Tibial artery (tissue), 4 donors: ENCODE results near the gene LIMK2.
A peak's percentile ranks its signal among the peaks of the same experiment; 100 is the strongest.

Experiments used
- DNase-seq, 2 donors: peaks; one replicate each; pipeline ENCODE4 v3.0.0-alpha.2; 2019
- H3K27ac ChIP-seq, 2 donors: fragments of 200-600 bp; sonication (generic) in 1 of 2; 1 replicate in 1 of 2; 2 replicates in 1 of 2; pipeline ENCODE4 v1.5.1; 2018 to 2019; ENCODE audit warnings: mild to moderate bottlenecking in 1 of 2
- H3K27me3 ChIP-seq, 2 donors: fragments of 200-600 bp; sonication (generic) in 1 of 2; one replicate each; pipeline versions ENCODE4 v1.5.1 to v1.6.0; 2016 to 2019
- H3K36me3 ChIP-seq, 3 donors: fragments of 200-600 bp; sonication (generic) in 2 of 3; one replicate each; pipeline ENCODE4 v1.5.1; 2016 to 2019; ENCODE audit warnings: mild to moderate bottlenecking in 2 of 3
- H3K4me1 ChIP-seq, 4 donors: fragments of 200-600 bp; sonication (generic) in 2 of 4; 1 replicate in 3 of 4; 2 replicates in 1 of 4; pipeline ENCODE4 v1.5.1; 2016 to 2019
- H3K4me3 ChIP-seq, 2 donors: fragments of 200-600 bp; sonication (generic) in 1 of 2; 1 replicate in 1 of 2; 2 replicates in 1 of 2; pipeline ENCODE4 v1.5.1; 2018 to 2019; ENCODE audit warnings: mild to moderate bottlenecking in 2 of 2
- H3K9me3 ChIP-seq, 3 donors: fragments of 200-600 bp; sonication (generic) in 1 of 3; one replicate each; pipeline ENCODE4 v1.5.1; 2016 to 2019
- intact Hi-C: fragments of 100-400 bp; cut with DNase I; formaldehyde crosslinking; loops from one replicate; pipeline ENCODE4 v1.15.0; 2023; ENCODE audit warnings: low total_unique reads
- TF ChIP-seq, protein P1 (sequence below), 2 experiments: fragments of 200-600 bp in 1 of 2; fragments of 450-650 bp in 1 of 2; IDR thresholded peaks; one replicate each; pipeline ENCODE4 v1.5.1; 2017 to 2019; ENCODE audit warnings: antibody characterized with exemption in 2 of 2, mild to moderate bottlenecking in 1 of 2, moderate library complexity in 1 of 2

LIMK2 gene

GRCh38 chr22:31177420-31178162, 34.5 kb upstream of the LIMK2 start:
- no peak for DNase-seq
- H3K9me3 ChIP-seq, result no peaks in the 10 kb centered on the region
- H3K27me3 ChIP-seq, result no peaks in the 10 kb centered on the region
- H3K4me3 ChIP-seq, result no peak overlapping the region
- intact Hi-C loops, result no loop called here
- H3K36me3 ChIP-seq, result peaks cover 4 to 11% (median 10%) of the 10 kb centered on the region in 3 donors
- H3K27ac ChIP-seq, result peak overlapping the region; percentile 45 to 63
- H3K4me1 ChIP-seq, result peaks cover 0 to 68% (median 38%) of the 10 kb centered on the region in 4 donors
- TF ChIP-seq, protein P1, sequence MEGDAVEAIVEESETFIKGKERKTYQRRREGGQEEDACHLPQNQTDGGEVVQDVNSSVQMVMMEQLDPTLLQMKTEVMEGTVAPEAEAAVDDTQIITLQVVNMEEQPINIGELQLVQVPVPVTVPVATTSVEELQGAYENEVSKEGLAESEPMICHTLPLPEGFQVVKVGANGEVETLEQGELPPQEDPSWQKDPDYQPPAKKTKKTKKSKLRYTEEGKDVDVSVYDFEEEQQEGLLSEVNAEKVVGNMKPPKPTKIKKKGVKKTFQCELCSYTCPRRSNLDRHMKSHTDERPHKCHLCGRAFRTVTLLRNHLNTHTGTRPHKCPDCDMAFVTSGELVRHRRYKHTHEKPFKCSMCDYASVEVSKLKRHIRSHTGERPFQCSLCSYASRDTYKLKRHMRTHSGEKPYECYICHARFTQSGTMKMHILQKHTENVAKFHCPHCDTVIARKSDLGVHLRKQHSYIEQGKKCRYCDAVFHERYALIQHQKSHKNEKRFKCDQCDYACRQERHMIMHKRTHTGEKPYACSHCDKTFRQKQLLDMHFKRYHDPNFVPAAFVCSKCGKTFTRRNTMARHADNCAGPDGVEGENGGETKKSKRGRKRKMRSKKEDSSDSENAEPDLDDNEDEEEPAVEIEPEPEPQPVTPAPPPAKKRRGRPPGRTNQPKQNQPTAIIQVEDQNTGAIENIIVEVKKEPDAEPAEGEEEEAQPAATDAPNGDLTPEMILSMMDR (IDR thresholded peaks at IDR 0.05), result no peak

GRCh38 chr22:31178859-31179258, 33.2 kb upstream of the LIMK2 start:
- H3K4me3 ChIP-seq, result no peak overlapping the region
- peaks cover 0 to 56% (median 27%) of the 10 kb centered on the region in 4 donors for H3K4me1 ChIP-seq
- TF ChIP-seq, protein P1 (IDR thresholded peaks at IDR 0.05), result no peak
- no peaks in the 10 kb centered on the region for H3K27me3 ChIP-seq
- no peak for DNase-seq
- peak overlapping the region; percentile 12 to 43 for H3K27ac ChIP-seq
- H3K36me3 ChIP-seq, result peaks cover 4 to 20% (median 11%) of the 10 kb centered on the region in 3 donors
- intact Hi-C loops, result no loop called here
- H3K9me3 ChIP-seq, result no peaks in the 10 kb centered on the region

DNA sequence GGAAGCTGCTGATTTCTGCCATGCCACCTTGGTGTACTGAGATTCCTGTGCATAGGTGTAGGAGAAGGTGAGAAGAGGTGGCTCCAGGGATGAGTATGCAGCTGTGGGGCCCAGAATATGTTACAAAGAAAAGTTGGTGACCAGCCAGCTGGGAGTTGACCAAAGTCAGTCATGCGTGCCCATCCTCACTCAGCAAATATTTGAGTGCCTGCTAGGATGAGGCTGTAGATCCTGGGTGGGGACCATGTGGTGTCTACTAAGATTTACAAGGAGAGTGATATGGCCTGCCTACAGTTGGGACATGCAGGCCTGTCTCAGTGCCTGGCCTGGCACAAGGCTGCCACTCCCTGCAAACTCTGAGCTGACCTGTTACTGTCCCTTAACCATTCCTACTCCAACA, 32.8 kb upstream of the LIMK2 start:
- TF ChIP-seq, protein P1 (IDR thresholded peaks at IDR 0.05), result no peak
- no peak overlapping the region for H3K4me3 ChIP-seq
- peaks cover 4 to 24% (median 11%) of the 10 kb centered on the region in 3 donors for H3K36me3 ChIP-seq
- H3K27me3 ChIP-seq, result no peaks in the 10 kb centered on the region
- no peak for DNase-seq
- H3K9me3 ChIP-seq, result no peaks in the 10 kb centered on the region
- peaks cover 0 to 51% (median 22%) of the 10 kb centered on the region in 4 donors for H3K4me1 ChIP-seq
- intact Hi-C loops, result no loop called here
- H3K27ac ChIP-seq, result peak overlapping the region; percentile 12 to 43

- peaks cover 14 to 52% (median 20%) of the 10 kb centered on the region in 3 donors for H3K36me3 ChIP-seq
- intact Hi-C loops, result no loop called here
- no peaks in the 10 kb centered on the region for H3K9me3 ChIP-seq
- no peak for DNase-seq
- no peak overlapping the region for H3K4me3 ChIP-seq
- no peak overlapping the region for H3K27ac ChIP-seq
- TF ChIP-seq, protein P1 (IDR thresholded peaks at IDR 0.05), result no peak
- no peaks in the 10 kb centered on the region for H3K27me3 ChIP-seq
- peaks cover 0 to 17% (median 8%) of the 10 kb centered on the region in 4 donors for H3K4me1 ChIP-seq
Measured at GRCh38 chr22:31184015-31184414, 28.1 kb upstream of the LIMK2 start.

GRCh38 chr22:31185056-31185455, 27.0 kb upstream of the LIMK2 start:
- no peaks in the 10 kb centered on the region for H3K27me3 ChIP-seq
- H3K9me3 ChIP-seq, result no peaks in the 10 kb centered on the region
- H3K36me3 ChIP-seq, result peaks cover 15 to 61% (median 25%) of the 10 kb centered on the region in 3 donors
- TF ChIP-seq, protein P1 (IDR thresholded peaks at IDR 0.05), result no peak
- intact Hi-C loops, result no loop called here
- no peak overlapping the region for H3K4me3 ChIP-seq
- peaks cover 0 to 7% (median 0%) of the 10 kb centered on the region in 4 donors for H3K4me1 ChIP-seq
- no peak overlapping the region for H3K27ac ChIP-seq
- DNase-seq, result no peak
